Panc1 (cell line): ENCODE data around the gene YWHAG. TPM values are rescaled to one million over a fixed set of nuclear protein-coding genes. Genes with fewer than 3 reads are reported as not detected.

ENCODE experiments used
- ATAC-seq: fragments of 200-7000 bp; cut with Tn5 transposase; 2 replicates; pipeline ENCODE4 v1.9.1; 2020; ENCODE audit warnings: mild to moderate bottlenecking, moderate library complexity
- BruUV-seq: library from RNA; stranded (reverse); fragments of 400-500 nt; replicated peaks from 2 replicates; lab custom pipeline; 2021; lab: Mats Ljungman, UMichigan
- CTCF ChIA-PET: fragments of 300-600 bp; sonication (Branson Sonifier 250); formaldehyde crosslinking; loops from one replicate; lab custom pipeline; 2022; ENCODE audit warnings: antibody characterized with exemption; lab: Charles Lee
- POLR2A ChIA-PET: fragments of 300-600 bp; sonication (Branson Sonifier 250); formaldehyde crosslinking; loops from one replicate; lab custom pipeline; 2022; ENCODE audit warnings: antibody characterized with exemption; lab: Charles Lee
- DNase-seq: peaks from one replicate; pipeline ENCODE4 v3.0.0-alpha.2; 2010; ENCODE audit warnings: low read depth, low spot score
- H3K27ac ChIP-seq: 2 replicates; pipeline ENCODE4 v1.5.1; 2011; ENCODE audit warnings: mild to moderate bottlenecking, low read length, inconsistent platforms
- H3K27me3 ChIP-seq: fragments of 200-500 bp; sonication (Bioruptor generic); 2 replicates; pipeline ENCODE4 v1.6.0; 2014; ENCODE audit warnings: low read length, inconsistent platforms; ENCODE audit not compliant: control insufficient read depth, insufficient read depth
- H3K36me3 ChIP-seq: fragments of 200-500 bp; sonication (Bioruptor generic); 2 replicates; pipeline ENCODE4 v1.5.1; 2014; ENCODE audit warnings: inconsistent platforms, mild to moderate bottlenecking, low read length, moderate library complexity; ENCODE audit not compliant: control insufficient read depth, insufficient read depth
- H3K4me1 ChIP-seq: 2 replicates; pipeline ENCODE4 v1.5.1; 2011; ENCODE audit warnings: inconsistent platforms, mild to moderate bottlenecking, low read length, moderate library complexity; ENCODE audit not compliant: control insufficient read depth, insufficient read depth
- H3K4me3 ChIP-seq, 2 experiments: 2 replicates each; pipeline ENCODE4 v1.5.1; 2011 to 2012; ENCODE audit warnings: low read depth in 2 of 2, low read length in 2 of 2, mild to moderate bottlenecking in 2 of 2, inconsistent platforms in 1 of 2, moderate library complexity in 1 of 2
- H3K9me3 ChIP-seq: fragments of 200-500 bp; sonication (Bioruptor generic); 2 replicates; pipeline ENCODE4 v1.5.1; 2014; ENCODE audit warnings: low read depth, mild to moderate bottlenecking, inconsistent platforms, low read length, moderate library complexity; ENCODE audit not compliant: control insufficient read depth, insufficient read depth
- CTCF ChIP-seq: fragments of 450-650 bp; IDR thresholded peaks from 2 replicates; pipeline ENCODE4 v1.5.1; 2017; ENCODE audit warnings: mild to moderate bottlenecking
- POLR2AphosphoS5 ChIP-seq: IDR thresholded peaks from 2 replicates; pipeline ENCODE4 v1.6.1; 2012; ENCODE audit warnings: mild to moderate bottlenecking, low read depth, low read length, moderate library complexity
- REST ChIP-seq, 2 experiments: IDR thresholded peaks; 2 replicates each; pipeline ENCODE4 v1.6.1; 2011 to 2012; ENCODE audit warnings: low read depth in 2 of 2, control low read depth in 1 of 2, low read length in 1 of 2, mild to moderate bottlenecking in 1 of 2, moderate library complexity in 1 of 2; ENCODE audit not compliant: insufficient read depth in 1 of 2
- SIN3A ChIP-seq: IDR thresholded peaks from 2 replicates; pipeline ENCODE4 v1.6.1; 2012; ENCODE audit warnings: low read depth, mild to moderate bottlenecking, low read length, moderate library complexity, borderline replicate concordance; ENCODE audit not compliant: insufficient read depth
- TCF7L2 ChIP-seq: IDR thresholded peaks from 2 replicates; pipeline ENCODE4 v1.6.1; 2011; ENCODE audit warnings: mild to moderate bottlenecking, low read depth, low read length, inconsistent platforms
- in situ Hi-C: cut with HindIII; loops from 2 replicates; pipeline ENCODE4 v1.10.0; 2016; ENCODE audit warnings: low sequenced_read_pairs, low pct_unique_long_range_greater_than_20kb
- intact Hi-C: fragments of 100-400 bp; cut with micrococcal nuclease; formaldehyde crosslinking; loops from one replicate; pipeline ENCODE4 v1.10.0; 2022; ENCODE audit not compliant: unreplicated experiment
- total RNA-seq: library from RNA; stranded (reverse); gene quantifications from one replicate; pipeline ENCODE4 v1.2.1, GENCODE V29; 2021; ENCODE audit not compliant: unreplicated experiment

YWHAG gene
- total RNA-seq, 1 experiment from 2014 or later = 210 TPM

- ATAC-seq (no peak), DNase-seq (no peak)
- no TSS peak for BruUV-seq
- TF ChIP-seq REST (IDR thresholded peaks at IDR 0.05; ENCODE audit: insufficient read depth in 1 of 2, low read depth in 2 of 2, low read length in 1 of 2) = no peak
- no peak for TF ChIP-seq CTCF
- no peak for TF ChIP-seq TCF7L2
- no peak for TF ChIP-seq SIN3A
- no peak for TF ChIP-seq POLR2AphosphoS5
- no peak overlapping the region for H3K4me3 ChIP-seq
- H3K27me3 ChIP-seq = no peaks in the 10 kb centered on the region
- ChIA-PET CTCF (no interaction called here), POLR2A (no interaction called here)
- no peaks in the 10 kb centered on the region for H3K9me3 ChIP-seq
- H3K27ac ChIP-seq = no peak overlapping the region
- peaks cover 32% of the 10 kb centered on the region for H3K36me3 ChIP-seq
- in situ Hi-C loops = no loop called here
- intact Hi-C loops = no loop called here
- peaks cover 11% of the 10 kb centered on the region for H3K4me1 ChIP-seq
These were observed 33.0 kb downstream of the YWHAG start for GRCh38 chr7:76325811-76326210.

GRCh38 chr7:76325092-76325491 is 33.7 kb downstream of the YWHAG start:
- intact Hi-C loops = no loop called here
- in situ Hi-C loops = no loop called here
- Histone ChIP-seq H3K4me3 (no peak overlapping the region), H3K27me3 (no peaks in the 10 kb centered on the region), H3K9me3 (no peaks in the 10 kb centered on the region), H3K27ac (no peak overlapping the region), H3K4me1 (peaks cover 11% of the 10 kb centered on the region), H3K36me3 (peaks cover 27% of the 10 kb centered on the region)
- no TSS peak for BruUV-seq
- POLR2A ChIA-PET = interaction anchor here (0.6 to 1.1 kb wide), 2 partner anchors 27 to 146 kb away, joined by 3 read pairs; no protein-coding TSS in a partner anchor
- ATAC-seq (no peak), DNase-seq (no peak)
- CTCF ChIA-PET = no interaction called here
- TF ChIP-seq POLR2AphosphoS5 (no peak), TCF7L2 (no peak), SIN3A (no peak), REST (IDR thresholded peaks at IDR 0.05; ENCODE audit: insufficient read depth in 1 of 2, low read depth in 2 of 2, low read length in 1 of 2) (no peak), CTCF (no peak)
